NT2/D1 (cell line): Measurements from ENCODE around the gene KISS1R.
A peak's percentile ranks its signal among the peaks of the same experiment; 100 is the strongest.

Source experiments
- DNase-seq: peaks from one replicate; pipeline ENCODE4 v3.0.0-alpha.2; 2011; ENCODE audit warnings: low read depth, low spot score
- H3K27me3 ChIP-seq: 2 replicates; pipeline ENCODE4 v1.6.0; 2011; ENCODE audit warnings: mild to moderate bottlenecking; ENCODE audit not compliant: insufficient read length, insufficient read depth
- H3K36me3 ChIP-seq: 2 replicates; pipeline ENCODE4 v1.6.1; 2011; ENCODE audit warnings: mild to moderate bottlenecking, low read length, mixed read lengths; ENCODE audit not compliant: insufficient read depth, insufficient read length
- H3K4me1 ChIP-seq: 2 replicates; pipeline ENCODE4 v1.5.1; 2011; ENCODE audit not compliant: insufficient read depth, insufficient read length
- H3K4me3 ChIP-seq: 2 replicates; pipeline ENCODE4 v1.5.1; 2011; ENCODE audit warnings: low read depth; ENCODE audit not compliant: insufficient read length
- H3K9ac ChIP-seq: 2 replicates; pipeline ENCODE4 v1.6.0; 2011; ENCODE audit warnings: low read depth; ENCODE audit not compliant: insufficient read length
- H3K9me3 ChIP-seq: 2 replicates; pipeline ENCODE4 v1.5.1; 2011; ENCODE audit warnings: mild to moderate bottlenecking, low read length; ENCODE audit not compliant: insufficient read depth
- SUZ12 ChIP-seq: IDR thresholded peaks from 2 replicates; pipeline ENCODE4 v1.6.1; 2011; ENCODE audit not compliant: insufficient read length, insufficient read depth; ENCODE audit errors: extremely low read depth
- YY1 ChIP-seq: IDR thresholded peaks from 2 replicates; pipeline ENCODE4 v1.6.1; 2011; ENCODE audit not compliant: insufficient read length, insufficient read depth
- ZNF274 ChIP-seq: IDR thresholded peaks from 2 replicates; pipeline ENCODE4 v1.6.1; 2011; ENCODE audit warnings: mild to moderate bottlenecking, low read depth, low read length

The KISS1R gene

GRCh38 chr19:960601-960938, 43.4 kb downstream of the KISS1R start:
- no peaks in the 10 kb centered on the region for H3K27me3 ChIP-seq
- TF ChIP-seq SUZ12 = no peak
- no peak for TF ChIP-seq ZNF274
- TF ChIP-seq YY1 = no peak
- H3K4me1 ChIP-seq = peaks cover 49% of the 10 kb centered on the region
- no peak for DNase-seq
- peaks cover 55% of the 10 kb centered on the region for H3K36me3 ChIP-seq
- peak overlapping the region; percentile 70 for H3K9ac ChIP-seq
- H3K4me3 ChIP-seq = no peak overlapping the region
- peaks cover 4% of the 10 kb centered on the region; the same call in 1 of the 2 replicates for H3K9me3 ChIP-seq

- no peak for DNase-seq
- H3K4me3 ChIP-seq = no peak overlapping the region
- peaks cover 10% of the 10 kb centered on the region; the same call in 1 of the 2 replicates for H3K9me3 ChIP-seq
- H3K27me3 ChIP-seq = no peaks in the 10 kb centered on the region
- no peak overlapping the region for H3K9ac ChIP-seq
- H3K4me1 ChIP-seq = peaks cover 38% of the 10 kb centered on the region
- TF ChIP-seq YY1 (no peak), ZNF274 (no peak)
- peaks cover 64% of the 10 kb centered on the region for H3K36me3 ChIP-seq
These were observed 44.9 kb downstream of the KISS1R start for GRCh38 chr19:961866-962620.

GRCh38 chr19:962683-963400, 45.7 kb downstream of the KISS1R start:
- Histone ChIP-seq H3K4me1 (peaks cover 33% of the 10 kb centered on the region), H3K9me3 (peaks cover 10% of the 10 kb centered on the region; the same call in 1 of the 2 replicates), H3K4me3 (no peak overlapping the region), H3K36me3 (peaks cover 70% of the 10 kb centered on the region), H3K9ac (peak overlapping the region; percentile 54), H3K27me3 (no peaks in the 10 kb centered on the region)
- no peak for DNase-seq
- TF ChIP-seq YY1 (no peak), ZNF274 (no peak), SUZ12 (no peak)

GRCh38 chr19:963486-963951, 46.4 kb downstream of the KISS1R start:
- H3K9ac ChIP-seq = peak overlapping the region; percentile 63
- peak; percentile 57 for DNase-seq
- H3K9me3 ChIP-seq = peaks cover 14% of the 10 kb centered on the region; the same call in 1 of the 2 replicates
- H3K4me1 ChIP-seq = peaks cover 33% of the 10 kb centered on the region
- H3K36me3 ChIP-seq = peaks cover 74% of the 10 kb centered on the region
- TF ChIP-seq YY1 (no peak), SUZ12 (no peak), ZNF274 (no peak)
- no peaks in the 10 kb centered on the region for H3K27me3 ChIP-seq
- no peak overlapping the region for H3K4me3 ChIP-seq

GRCh38 chr19:964116-964520, 47.0 kb downstream of the KISS1R start:
- Histone ChIP-seq H3K27me3 (no peaks in the 10 kb centered on the region), H3K36me3 (peaks cover 75% of the 10 kb centered on the region), H3K4me1 (peaks cover 33% of the 10 kb centered on the region), H3K9ac (no peak overlapping the region), H3K4me3 (no peak overlapping the region), H3K9me3 (peaks cover 20% of the 10 kb centered on the region; the same call in 1 of the 2 replicates)
- no peak for DNase-seq
- TF ChIP-seq YY1 = no peak
- TF ChIP-seq ZNF274 = no peak
- TF ChIP-seq SUZ12 = no peak

GRCh38 chr19:964761-965694, 47.9 kb downstream of the KISS1R start:
- H3K9me3 ChIP-seq = peaks cover 24% of the 10 kb centered on the region; the same call in 1 of the 2 replicates
- H3K9ac ChIP-seq = no peak overlapping the region
- peaks cover 26% of the 10 kb centered on the region for H3K4me1 ChIP-seq
- DNase-seq = no peak
- no peak for TF ChIP-seq ZNF274
- TF ChIP-seq SUZ12 = no peak
- TF ChIP-seq YY1 = no peak
- H3K4me3 ChIP-seq = no peak overlapping the region
- H3K36me3 ChIP-seq = peaks cover 76% of the 10 kb centered on the region
- H3K27me3 ChIP-seq = no peaks in the 10 kb centered on the region
